GM19239 (cell line): ENCODE data around the gene TRAPPC13.
"Not testable (repeated sequence)": the region's sequence is repeated elsewhere in the genome, so short reads cannot be mapped to it uniquely, and the experiment has no call there.

Experiments used
- DNase-seq: peaks from one replicate; pipeline ENCODE4 v3.0.0; 2011; ENCODE audit warnings: low spot score; ENCODE audit not compliant: insufficient read length
- FAIRE-seq: peaks from 2 replicates; lab custom pipeline; 2011; peaks lifted over from hg19 to GRCh38; lab: Jason Lieb, UNC

The TRAPPC13 gene

DNA sequence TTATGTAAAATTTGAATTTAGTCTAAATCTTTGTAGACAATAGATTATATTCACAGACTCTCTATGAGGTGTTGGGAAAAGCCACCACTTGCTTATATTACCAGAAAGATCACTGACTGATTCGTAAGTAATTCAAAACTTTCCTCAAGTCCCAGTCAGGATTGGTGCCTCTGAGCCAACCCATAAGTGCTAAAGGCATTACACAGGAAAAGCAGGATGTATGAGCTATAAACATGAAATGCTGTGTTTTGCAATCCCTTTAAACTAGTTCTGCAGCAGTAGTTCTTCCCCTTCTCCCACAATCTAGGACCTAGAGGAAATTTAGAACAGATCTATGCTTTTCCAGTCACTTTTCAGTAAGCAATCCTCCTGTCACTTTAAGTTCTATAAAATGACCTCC, 48.0 kb downstream of the TRAPPC13 start:
- FAIRE-seq = no peak

DNA sequence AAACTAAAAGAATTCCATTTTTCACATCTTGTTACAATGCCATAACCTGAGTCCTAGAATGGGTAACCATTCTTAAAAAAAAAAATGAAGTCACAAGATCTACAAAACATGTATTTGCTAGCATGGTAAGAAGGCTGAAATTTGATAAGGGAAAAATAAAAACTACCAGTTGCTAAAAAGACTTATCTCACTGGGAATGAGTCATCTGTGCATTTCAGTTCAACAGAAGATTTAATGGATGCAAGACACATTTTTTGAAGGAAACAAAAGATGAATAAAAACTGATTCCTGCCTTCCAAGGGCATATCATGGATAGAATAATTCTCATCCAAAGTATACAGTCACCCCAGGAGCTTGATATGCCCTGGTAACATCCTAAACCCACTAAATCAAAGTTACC, 49.9 kb downstream of the TRAPPC13 start:
- FAIRE-seq = no peak
- no peak for DNase-seq

More for the DNA sequence above, 48.0 kb downstream of the TRAPPC13 start:
- no peak for DNase-seq

- not testable (repeated sequence) for DNase-seq, FAIRE-seq
Observed at GRCh38 chr5:65676056-65676455, 51.2 kb downstream of the TRAPPC13 start.

GRCh38 chr5:65682148-65682547, 57.3 kb downstream of the TRAPPC13 start:
- FAIRE-seq (no peak), DNase-seq (no peak)

- DNase-seq = no peak
- no peak for FAIRE-seq
Observed at GRCh38 chr5:65693121-65693520, 68.3 kb downstream of the TRAPPC13 start.

DNA sequence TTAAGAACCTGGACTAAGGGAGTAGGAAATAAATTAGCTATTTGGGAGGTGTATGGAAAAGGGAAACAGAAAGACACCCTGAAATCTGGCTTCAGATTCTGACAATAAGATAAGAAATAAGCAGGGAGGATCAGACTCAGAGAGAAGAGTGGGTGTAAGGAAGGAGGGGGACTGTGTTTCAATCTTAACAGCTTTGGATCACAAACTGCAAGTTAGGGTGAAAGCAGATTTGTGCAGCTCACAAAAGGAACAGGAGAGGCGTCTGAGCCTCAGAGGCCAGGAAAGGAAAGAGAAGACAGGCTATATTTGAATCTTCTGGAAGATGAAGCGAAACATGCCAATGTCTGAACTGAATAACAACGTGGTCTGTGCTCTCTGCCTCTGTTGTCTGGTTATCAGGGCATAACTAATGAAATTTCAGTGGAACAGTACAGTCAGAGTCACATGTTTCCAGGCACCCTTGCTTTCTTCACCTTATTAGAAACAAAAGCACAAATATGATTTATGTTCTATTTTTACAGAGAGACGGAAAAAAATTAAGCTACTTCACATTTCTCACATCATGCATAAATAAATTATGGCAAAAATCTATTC, 70.4 kb downstream of the TRAPPC13 start:
- FAIRE-seq = no peak
- DNase-seq = no peak

GRCh38 chr5:65695896-65696295, 71.1 kb downstream of the TRAPPC13 start:
- no peak for FAIRE-seq
- no peak for DNase-seq

GRCh38 chr5:65696892-65697291, 72.1 kb downstream of the TRAPPC13 start:
- DNase-seq (no peak), FAIRE-seq (no peak)

DNA sequence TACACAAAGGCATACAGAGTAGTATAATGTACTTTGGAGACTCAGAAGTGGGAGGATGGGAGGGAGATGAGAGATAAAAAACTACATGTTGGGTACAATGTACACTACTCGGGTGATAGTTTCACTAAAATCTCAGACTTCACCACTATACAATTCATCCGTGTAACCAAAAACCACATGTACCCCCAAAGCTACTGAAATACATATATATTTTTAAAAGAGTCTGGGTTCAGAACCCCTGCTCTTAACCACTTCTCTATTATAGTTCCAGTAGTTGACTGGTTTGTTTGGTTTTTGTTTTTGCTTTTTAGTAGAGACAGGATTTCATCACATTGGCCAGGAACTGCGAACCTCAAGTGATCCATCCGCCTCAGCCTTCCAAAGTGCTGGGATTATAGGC, 74.5 kb downstream of the TRAPPC13 start:
- FAIRE-seq = no peak

DNA sequence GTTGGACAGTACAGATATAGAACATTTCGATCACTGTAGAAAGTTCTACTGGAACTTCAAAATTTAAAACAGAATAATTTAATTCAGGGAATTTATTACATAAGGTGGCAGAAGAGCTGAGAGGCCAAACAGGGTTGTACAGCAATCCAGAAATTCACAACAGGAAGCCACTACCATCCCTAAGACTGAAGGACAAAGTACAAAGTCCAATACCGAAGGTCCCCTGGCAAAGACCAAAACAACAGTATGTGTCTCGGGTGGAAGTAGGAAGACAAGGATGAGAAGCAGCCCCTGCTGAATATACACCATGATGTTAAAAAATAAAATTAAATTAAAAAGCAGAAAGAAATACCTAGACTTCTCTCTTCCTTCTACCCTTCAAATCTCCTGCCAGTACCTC, 77.2 kb downstream of the TRAPPC13 start:
- DNase-seq (no peak), FAIRE-seq (no peak)

More for the DNA sequence above, 74.5 kb downstream of the TRAPPC13 start:
- no peak for DNase-seq

DNA sequence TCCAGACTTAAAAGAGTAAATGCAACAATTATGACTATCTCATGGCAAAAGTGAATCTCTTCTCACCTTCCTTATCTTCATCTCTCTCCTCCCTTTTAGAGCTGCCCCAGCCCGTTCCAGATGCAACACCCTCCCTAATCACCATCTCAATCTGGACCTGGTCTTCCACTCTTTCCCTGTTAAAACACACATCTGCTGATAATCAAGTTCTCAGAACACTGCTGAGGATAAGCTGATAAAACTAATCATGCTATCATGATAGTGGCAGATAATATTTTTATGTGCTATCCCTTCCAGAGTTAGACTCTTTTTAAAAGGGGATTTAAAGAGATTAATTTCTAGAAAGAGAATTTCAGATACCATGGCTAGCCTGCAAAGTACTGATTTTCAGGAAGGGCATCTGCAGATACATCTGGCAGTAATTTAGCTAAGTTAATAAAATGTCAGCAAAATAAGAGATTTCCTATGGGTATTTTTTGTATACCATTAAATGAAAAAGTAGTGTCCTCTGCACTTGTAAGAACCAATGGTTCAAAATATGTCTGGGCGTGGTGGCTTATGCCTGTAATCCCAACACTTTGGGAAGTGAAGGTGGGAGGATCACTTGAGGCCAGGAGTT, 79.9 kb downstream of the TRAPPC13 start:
- no peak for FAIRE-seq
- DNase-seq = no peak

GRCh38 chr5:65707663-65708062, 82.8 kb downstream of the TRAPPC13 start:
- FAIRE-seq = no peak

GRCh38 chr5:65708145-65708544, 83.3 kb downstream of the TRAPPC13 start:
- DNase-seq = no peak
- FAIRE-seq = no peak

More at GRCh38 chr5:65707663-65708062, 82.8 kb downstream of the TRAPPC13 start:
- no peak for DNase-seq
